CD4-positive, alpha-beta memory T cell (primary cell): ENCODE measurements around the gene PMS2. TPM values are rescaled to one million over a fixed set of nuclear protein-coding genes. Genes with fewer than 3 reads are reported as not detected.

Experiments used
- polyA plus RNA-seq, 2 donors: library from polyadenylated mRNA; unstranded; fragments of 300-500 nt; fragmentation: Illumina TruSeq; gene quantifications; one replicate each; pipeline ENCODE4 v1.2.3, GENCODE V29; 2021
- total RNA-seq, 2 experiments: library from RNA; stranded (reverse); gene quantifications; one replicate each; pipeline ENCODE4 v1.2.3, GENCODE V29; 2021

The PMS2 gene
- total and polyA plus RNA-seq, 4 experiments from 2014 or later = 7.6 to 23.2 (median 18.4) TPM

Other genes with a start within 250 kb of the PMS2 start
- 10 to 100 TPM; 80.0 to 82.4 TPM for gene RNF216, start 227.4 kb downstream of the PMS2 start, total RNA-seq
- gene RNF216, start 227.4 kb downstream of the PMS2 start, polyA plus RNA-seq = 10 to 100 TPM; 19.2 to 41.4 TPM
- gene OCM, start 128.3 kb downstream of the PMS2 start, total RNA-seq = 10 to 100 TPM in 1 of 2 experiments, 1 to 10 TPM in 1; 9.0 to 11.4 TPM
- gene OCM, start 128.3 kb downstream of the PMS2 start, polyA plus RNA-seq = 1 to 10 TPM in 1 of 2 donors, under 1 TPM in 1; 0.63 to 1.5 TPM
- gene CCZ1, start 110.3 kb downstream of the PMS2 start, total RNA-seq = 10 to 100 TPM; 74.8 to 78.0 TPM
- gene CCZ1, start 110.3 kb downstream of the PMS2 start, polyA plus RNA-seq = 10 to 100 TPM; 46.8 to 55.4 TPM
- not detected for gene RSPH10B, start 38.4 kb downstream of the PMS2 start, total RNA-seq
- gene RSPH10B, start 38.4 kb downstream of the PMS2 start, polyA plus RNA-seq = not detected
- gene AIMP2, start 223 bp upstream of the PMS2 start, total RNA-seq = 10 to 100 TPM; 10.7 to 10.8 TPM
- gene AIMP2, start 223 bp upstream of the PMS2 start, polyA plus RNA-seq = 10 to 100 TPM; 20.1 to 20.8 TPM
- not detected for gene ANKRD61, start 22.3 kb upstream of the PMS2 start, total RNA-seq
- under 1 TPM in 1 of 2 donors, not detected in 1; 0.40 TPM for gene ANKRD61, start 22.3 kb upstream of the PMS2 start, polyA plus RNA-seq
- 10 to 100 TPM; 69.9 to 77.0 TPM for gene EIF2AK1, start 50.1 kb upstream of the PMS2 start, total RNA-seq
- gene EIF2AK1, start 50.1 kb upstream of the PMS2 start, polyA plus RNA-seq = 10 to 100 TPM; 79.4 to 90.7 TPM
- gene USP42, start 95.9 kb upstream of the PMS2 start, total RNA-seq = 10 to 100 TPM; 17.6 to 20.9 TPM
- gene USP42, start 95.9 kb upstream of the PMS2 start, polyA plus RNA-seq = 10 to 100 TPM in 1 of 2 donors, 1 to 10 TPM in 1; 3.2 to 14.7 TPM